ENCODE data around the gene PWP1.

PWP1 gene

DNA sequence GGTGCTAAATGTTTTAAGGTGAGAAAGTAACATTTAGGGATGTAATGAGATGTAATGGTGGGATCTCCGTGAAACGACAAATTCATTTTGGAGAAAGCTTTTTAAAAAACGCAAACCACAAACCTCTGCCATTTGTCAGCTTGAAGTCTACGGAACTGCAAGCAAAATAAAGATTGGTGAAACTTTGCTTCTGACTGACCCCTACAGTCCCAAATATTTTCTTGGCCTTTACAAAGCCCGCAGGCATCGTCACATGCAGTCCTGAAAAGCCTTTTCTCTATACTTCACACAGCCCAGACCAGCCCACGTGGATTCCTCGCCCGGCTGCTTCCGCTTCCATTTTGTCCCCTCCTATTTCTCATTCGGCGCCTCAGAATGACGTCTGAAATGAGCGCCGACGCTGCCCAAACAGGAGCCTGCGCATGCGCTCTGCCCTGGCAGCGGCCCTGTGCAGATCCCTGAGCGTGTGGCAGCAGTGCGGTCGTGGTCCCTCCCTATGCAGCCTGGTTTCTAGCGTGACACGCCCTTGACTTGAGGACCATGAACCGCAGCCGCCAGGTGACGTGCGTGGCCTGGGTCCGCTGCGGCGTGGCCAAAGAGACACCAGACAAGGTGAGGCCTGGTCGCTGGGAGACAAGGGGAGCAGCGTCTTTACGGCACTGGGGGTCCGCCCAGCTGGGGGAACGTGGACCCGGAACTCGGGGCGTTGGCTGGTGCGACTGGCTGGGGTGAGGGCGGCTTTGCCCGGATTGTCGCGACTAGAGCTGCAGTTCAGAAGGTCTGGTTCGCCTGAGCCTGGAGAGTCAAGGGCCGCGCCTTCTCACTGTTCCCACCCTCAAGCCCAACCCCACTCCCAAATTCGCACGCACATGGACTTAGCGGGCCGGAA lies at the start of gene PWP1:
TSS of gene PWP1 (plus strand) at position 440 of the 889 bp plus-strand sequence. CDS start at position 541, 101 bp downstream.
- peak; percentile 95 for DNase-seq

DNA sequence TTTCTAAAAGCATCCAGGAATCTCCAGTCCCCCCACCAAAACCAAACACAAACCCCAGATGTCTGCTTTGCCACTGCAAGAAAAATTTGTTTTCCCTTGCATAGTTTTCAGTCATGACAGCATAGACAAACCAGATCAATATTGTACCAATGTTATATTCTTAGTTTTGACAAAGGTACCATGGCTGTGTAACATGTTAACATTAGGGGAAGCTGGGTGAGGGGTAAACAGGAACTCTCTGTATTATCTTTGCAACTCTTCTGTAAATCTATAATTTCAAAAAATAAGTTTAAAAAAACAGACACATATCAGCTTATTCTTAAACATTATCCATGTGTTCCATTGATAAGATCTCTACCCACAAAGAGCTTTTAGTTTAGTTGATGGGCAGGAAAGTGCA lies 44.4 kb upstream of the PWP1 start:
- DNase-seq: no peak

DNA sequence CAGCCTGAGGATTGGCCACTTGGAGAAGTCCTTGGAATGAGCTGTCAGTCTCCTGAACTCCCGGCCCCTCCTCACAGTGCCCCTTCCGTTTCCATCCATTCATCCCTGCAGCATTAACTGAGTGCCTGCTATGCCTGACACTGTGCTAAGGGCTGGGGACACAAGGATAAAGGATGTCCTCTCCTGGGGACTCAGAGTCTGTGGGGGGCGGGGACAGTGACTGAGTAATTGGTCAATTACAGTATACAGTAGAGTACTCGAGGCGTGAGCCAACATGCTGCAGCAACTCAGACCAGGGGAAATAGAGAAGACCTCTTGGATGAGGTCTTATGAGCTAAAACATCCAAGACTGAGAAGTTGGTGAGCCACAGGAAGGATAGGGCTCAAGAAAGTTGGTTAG lies 43.4 kb upstream of the PWP1 start:
- DNase-seq: no peak

DNA sequence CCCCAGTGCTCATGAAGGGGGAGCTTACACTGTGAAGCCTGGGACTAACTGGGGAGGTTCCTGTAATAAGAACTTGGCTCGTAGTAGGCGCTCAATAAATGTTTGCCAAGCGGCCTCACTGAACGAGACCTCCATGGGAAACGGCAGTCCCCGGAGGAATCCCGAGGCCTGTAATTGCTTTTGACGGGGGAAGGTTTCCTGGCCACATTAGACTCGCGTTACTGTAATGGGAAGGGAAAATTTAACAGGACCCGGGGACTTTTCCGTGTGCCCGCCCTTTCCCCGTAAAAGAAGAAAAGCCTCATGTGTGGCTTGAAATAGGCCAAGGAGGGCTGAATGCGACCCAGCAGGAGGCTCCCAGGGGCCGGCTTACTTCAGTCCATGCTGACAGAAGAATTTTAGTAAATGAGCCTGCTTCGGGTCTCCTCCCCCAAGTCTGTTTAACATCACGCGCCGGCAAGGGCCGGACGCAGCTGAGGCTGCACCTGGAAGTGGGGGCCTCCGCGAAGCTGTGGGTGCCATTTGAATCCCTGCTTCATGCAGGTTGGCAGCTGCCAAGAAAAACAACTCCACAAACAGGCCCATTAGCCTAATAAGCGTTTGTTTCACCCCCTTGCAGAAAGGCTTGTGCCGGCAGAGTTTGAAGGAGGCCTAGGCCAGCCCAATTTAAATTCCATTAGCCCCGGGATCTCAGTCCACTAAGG lies 39.8 kb upstream of the PWP1 start:
- DNase-seq: peak; percentile 93

DNA sequence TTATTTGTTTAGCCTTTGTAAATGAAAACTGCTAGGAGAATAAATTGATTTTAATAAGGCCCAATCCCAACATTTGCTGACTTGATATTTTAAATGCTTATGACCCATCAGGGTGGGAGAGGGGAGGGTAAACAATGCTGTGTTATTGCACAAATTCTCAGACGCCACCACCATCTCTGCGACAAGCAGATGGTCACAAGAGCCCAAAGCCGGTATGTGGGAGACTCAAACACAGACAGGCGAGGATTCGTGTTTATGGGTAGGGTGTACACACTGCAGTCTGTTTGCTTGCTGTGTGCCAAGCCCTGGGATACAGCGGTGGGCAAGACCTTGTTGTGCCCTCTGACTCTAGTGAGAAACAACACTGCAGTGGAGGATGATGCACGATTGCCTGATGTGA lies 39.2 kb upstream of the PWP1 start:
- DNase-seq: no peak

DNA sequence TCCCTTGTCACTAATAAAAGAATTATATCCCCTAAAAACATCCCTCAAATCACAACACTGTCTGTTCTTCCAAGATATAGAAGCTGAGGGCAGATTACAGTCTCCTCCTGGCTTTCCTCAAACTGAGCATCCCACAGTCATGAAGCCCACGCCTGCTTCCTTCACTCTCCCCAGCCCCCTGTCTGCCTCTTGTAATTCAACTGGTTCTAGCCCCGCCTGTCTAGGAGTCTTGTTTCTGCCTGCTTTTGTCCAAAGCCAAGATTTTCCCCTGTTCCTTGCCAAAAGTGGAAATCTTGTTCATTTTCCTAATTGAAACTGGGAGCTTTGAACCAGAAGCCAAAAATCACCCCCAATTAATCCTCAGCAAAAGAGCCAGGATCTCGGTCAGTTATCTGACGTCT lies 35.9 kb upstream of the PWP1 start:
- no peak for DNase-seq

DNA sequence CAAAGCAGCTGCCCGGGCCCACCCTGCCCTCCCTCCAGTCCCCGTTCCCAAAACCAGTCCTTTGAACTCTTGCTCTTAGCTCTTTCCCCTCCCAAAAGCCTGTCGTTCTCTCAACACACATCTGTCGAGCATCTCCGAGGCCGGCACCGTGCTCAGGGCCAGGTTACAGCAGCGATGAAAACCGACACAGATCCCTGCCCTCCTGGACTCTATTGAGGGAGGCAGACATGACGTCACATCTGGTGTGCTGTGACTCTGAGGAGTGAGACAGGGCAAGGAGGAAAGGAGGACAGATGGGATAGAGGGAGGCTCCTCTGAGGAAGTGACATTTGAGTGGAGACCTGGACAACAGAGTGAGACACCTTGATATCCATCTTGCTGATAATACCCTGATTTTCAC lies 34.6 kb upstream of the PWP1 start:
- no peak for DNase-seq

DNA sequence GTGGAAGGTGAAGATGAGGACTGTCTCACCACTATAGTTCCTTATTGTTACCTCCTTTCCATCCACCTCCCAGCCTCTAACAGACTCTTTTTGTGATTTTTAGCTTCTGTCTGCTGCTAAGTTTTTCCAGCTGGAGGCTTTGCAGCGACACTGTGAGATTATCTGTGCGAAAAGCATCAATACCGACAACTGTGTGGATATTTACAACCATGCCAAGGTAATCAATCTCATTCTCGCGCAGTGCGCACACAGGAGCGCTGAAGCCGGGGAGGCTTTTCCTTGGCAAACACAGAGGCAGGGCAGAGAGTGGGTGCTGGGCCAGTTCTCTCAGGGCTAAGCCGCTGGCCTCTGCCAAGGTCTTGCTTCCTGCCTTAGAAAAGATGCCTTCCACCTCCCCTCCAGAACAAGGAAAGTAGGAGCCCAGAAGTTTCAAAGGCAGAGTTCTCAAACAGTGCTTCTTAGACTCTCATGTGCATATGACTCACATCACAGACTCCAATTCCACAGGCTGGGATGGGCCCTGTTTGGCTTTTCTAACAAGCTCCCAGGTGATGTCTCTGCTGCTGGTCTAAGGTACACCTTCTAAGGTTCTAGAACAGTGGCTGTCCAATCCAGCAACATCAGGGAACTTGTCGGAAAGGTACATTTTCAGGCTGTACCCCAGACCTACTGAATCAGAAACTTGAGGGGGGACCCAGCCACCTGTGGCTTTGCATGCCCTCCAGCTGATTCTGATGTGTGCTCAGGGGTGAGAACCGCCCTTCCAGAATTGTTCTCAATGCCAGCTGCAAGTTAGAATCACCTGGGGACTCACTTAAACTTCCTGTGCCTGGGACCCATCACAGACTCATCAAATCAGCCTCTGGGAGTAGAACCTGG lies 33.8 kb upstream of the PWP1 start:
- DNase-seq: no peak

DNA sequence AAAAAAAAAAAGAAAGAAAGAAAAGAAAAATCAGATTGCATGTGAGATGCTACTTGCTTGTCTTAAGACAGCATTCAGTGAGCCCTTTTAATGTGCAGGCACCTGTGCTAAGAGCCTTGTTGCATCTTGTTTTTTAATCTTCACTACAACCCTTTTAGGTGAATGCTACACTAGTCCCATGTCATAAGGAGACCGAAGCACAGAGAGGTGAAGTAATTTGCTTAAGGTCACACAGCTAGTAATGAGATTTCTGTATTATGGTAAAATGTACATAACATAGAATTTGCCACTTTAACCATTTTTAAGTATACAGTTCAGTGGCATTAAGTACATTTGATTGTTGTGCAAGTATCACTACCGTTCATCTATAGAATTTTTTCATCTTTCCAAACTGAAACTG lies 32.1 kb upstream of the PWP1 start:
- no peak for DNase-seq

DNA sequence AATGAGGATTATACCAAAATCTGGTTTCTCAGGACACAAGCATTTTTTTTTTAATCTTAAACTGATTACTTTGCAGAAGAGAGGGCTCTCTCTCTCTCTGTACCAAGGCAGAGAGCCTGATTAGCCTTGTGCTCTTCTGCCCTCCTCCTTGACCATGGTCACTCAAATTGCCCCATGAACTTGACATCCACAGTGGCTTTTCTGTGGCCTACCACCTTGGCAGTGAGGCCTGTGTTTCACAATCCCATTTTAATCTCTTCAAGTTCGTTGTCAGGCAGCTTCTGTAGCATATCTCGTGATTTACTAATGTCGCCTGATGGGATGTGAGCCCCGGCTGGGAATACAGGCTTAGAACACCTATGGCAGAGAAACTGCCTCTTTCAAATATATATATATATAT lies 30.7 kb upstream of the PWP1 start:
- no peak for DNase-seq

DNA sequence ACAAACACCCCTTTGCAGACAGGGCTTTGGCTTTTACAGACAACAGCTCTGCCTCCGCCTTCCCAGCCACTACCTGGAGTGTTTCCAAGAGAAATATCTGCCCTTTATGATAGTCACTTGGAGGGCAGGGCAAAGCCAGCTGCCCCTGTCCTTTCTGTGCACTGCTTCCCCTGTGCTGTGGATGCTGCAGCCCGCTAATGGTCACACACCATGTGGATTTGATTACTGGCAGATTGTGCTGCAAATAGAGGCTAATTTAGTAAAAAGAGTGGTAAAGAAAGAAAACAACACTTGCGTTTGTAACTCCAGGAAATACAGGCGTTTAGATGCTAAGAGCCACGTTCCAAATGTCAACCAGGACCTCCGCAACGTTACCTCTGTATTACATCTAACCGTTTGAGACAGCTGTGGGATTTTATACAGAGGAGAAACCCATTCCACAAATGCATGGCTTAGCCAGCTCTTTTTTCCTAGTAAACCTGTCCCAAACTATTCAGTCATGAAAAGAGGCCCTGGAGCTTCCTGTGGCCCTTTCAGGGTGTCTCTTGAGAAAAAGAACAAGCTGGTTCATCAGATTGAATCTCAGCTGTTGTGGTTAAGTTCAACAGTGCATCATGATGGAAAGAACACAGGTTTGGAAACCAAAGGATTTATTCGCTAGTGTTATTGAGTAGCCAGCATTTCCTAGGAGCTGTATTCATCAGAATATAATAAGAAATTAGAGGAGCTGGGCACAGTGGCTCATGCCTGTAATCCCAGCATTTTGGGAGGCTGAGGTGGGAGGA lies 30.1 kb upstream of the PWP1 start:
- no peak for DNase-seq

DNA sequence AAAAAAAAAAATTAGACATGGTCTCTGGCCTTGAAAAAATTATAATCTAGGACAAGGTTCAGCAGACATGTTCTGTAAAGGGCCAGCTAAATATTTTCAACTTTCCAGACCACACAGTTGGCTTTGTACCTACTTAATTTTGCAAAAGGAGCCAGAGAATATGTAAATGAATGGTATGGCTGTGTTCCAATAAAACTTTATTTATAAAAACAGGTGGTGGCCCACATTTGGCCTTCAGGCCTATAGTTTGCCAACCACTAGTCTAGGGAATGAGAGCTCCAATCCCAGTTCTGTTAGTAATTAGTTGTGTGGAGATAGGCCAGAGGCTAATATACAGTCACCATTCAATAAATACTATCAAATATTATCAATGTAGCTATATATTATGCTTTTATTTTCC lies 29.3 kb upstream of the PWP1 start:
- no peak for DNase-seq

DNA sequence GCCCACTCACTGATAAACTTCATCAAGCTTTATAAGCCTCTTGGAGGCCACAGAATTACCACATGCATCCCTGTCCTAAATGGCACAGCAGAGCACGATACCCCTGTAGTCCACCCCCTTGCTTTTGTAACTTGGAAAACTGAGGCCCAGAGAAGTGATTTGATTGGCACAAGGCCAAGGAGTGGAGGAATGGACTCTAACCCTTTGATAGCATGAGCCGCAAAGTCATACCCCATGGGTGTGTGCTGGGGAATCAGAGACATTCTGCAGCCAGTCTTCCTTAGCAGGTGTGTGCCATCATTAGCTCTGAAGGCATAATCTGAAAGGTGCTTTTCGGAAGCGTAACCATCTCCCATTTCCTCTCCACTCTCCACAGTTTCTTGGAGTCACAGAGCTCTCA lies 28.5 kb upstream of the PWP1 start:
- DNase-seq: no peak

DNA sequence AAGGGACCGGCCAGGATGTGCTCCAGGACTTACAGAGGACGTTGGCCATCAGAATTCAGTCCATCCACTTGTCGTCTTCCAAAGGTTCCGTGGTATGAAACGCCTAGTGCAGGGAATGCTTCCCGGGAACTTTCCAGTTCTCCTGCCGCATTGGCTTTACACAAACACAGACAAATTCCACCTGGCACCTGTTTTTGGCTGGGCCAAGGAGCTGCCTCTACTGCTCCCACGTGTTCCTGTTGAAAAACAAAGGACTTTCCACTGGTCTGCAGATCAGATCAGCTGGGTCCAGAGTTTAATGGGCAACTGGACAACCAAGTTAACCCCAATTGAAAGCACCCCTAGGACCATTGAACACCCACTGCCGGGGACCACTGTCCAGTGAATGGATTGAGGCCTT lies 28.0 kb upstream of the PWP1 start:
- DNase-seq: no peak

DNA sequence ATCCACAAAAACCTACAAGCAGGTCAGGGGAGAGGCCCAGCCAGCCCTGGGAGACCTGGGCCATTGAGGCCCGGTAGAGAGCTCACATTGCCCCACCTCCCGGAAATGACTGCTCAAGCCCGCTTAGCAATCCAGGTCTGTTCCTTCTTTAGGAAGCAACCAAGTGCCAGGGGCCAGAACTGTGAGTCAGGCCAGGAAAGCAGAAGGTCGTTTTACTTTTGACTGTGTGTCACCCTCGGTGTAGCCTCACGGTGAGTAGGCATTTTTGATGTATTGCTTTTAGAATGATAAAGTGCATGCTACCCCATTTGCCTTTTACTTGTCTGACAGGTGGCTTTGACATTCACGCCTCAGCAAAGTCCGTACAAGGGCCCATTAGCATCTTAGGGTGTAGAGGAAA lies 25.4 kb upstream of the PWP1 start:
- no peak for DNase-seq

DNA sequence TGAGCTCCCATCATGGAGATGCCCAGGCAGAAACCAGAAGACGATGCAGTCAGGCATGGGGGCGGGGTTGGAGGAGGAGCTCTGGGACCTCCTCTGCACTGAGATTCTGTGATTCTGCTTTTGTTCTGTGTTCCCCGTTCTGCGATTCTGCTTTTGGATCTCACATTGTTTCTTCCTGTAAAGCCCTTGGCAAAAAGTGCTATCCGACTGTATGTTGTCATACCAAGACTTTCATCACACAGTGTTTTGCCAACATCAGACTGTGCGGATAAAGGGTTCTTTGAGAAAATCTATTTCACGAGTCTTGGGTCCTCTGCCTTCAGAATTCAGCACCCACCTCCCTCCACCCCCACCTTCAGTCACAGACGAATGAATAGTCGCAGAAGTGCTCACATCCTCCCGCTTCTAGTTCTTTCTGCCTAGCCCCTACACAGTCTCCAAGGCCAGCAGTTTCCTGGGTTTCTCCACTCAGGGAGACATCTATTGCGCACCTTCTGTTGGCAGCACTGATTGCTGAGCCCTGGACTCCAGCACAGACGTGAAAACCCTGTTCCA lies 24.7 kb upstream of the PWP1 start:
- DNase-seq: no peak

DNA sequence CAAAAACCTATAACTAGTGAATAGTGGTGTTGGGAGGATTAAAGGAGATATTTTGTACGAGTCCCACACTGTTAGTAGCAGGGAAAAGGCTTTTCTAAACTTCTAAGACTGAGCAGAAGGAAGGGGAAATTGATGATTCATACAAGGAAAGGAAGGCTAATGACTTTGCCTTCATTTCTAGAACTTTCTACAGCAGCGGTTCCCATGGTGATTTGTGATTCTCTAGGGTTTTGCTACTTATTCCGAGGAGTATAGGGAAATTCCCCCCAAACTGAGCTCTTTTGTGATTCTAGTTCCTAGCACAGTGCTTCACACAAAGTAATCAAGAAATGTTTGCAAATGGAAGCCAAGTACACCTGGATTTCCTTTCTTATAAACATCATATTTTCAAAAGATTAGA lies 23.8 kb upstream of the PWP1 start:
- DNase-seq: no peak

DNA sequence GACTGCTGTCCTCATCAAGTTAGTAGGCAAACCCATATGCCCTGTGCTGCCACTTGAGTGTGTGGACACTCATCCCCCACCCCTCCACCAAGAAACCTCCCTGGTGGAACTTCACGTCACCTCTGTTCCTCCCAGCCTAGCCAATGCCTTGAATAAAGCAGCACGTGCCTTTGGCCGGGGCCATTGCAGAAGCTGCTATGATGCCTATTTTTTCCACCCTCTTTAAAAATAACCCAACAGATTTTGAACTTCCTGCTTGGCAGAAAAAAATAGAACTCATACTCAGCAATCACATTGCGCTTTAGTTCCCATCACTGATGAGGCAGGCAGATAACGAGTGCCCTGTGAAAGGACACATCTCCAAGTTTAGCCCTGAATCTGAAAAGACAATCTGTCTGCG lies 23.1 kb upstream of the PWP1 start:
- DNase-seq: no peak

DNA sequence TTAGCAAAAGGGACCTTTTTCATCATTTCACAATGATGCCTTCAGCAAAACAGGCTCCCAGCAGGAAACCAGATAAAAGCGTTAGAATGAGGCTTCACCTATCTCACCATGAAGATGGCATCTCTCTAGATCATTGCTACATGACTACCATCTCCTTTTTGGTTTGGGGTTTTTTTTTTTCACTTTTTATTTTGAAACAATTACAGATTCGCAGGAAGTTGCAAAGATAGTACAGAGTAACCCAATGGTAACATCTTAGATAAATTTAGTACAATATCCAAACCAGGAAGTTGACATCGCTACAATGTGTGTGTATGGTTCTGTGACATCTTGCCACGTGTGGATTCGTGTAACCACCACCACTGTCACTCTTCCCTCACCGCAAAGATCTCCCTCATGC lies 22.3 kb upstream of the PWP1 start:
- DNase-seq: no peak

DNA sequence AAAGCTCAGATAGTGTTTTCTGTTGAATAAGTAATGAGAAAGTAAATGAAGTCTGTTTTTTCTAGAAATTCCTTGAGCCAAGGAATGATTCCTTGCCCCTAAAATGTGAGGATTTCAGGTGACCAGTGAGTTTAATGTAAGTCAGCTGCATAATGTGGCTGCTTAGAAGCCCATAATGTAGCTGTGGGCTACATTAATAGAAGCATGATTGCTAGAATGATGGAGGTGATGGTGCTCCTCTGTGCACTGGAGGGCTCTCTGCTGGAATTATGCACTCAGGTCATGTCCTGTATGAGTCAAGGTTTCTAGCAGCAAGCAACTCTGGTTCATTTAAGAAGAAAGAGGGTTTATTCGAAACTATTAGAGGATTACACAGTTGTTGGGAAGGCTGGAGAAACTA lies 19.6 kb upstream of the PWP1 start:
- DNase-seq: no peak

DNA sequence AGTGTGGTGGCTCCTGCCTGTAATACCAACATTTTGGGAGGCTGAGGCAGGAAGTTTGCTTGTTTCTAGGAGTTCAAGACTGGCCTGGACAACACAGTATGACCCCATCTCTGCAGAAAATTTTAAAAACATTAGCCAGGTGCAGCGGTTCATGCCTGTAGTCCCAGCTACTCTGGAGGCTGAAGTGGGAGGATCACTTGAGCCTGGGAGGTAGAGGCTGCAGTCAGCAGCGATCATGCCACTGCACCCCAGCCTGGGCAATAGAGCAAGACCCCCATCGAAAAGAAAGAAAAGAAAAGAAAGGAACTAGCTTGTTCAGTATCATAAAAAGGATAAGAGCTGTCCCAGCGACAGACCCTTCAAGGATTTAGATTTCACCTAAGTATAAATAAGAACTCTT lies 18.1 kb upstream of the PWP1 start:
- no peak for DNase-seq

DNA sequence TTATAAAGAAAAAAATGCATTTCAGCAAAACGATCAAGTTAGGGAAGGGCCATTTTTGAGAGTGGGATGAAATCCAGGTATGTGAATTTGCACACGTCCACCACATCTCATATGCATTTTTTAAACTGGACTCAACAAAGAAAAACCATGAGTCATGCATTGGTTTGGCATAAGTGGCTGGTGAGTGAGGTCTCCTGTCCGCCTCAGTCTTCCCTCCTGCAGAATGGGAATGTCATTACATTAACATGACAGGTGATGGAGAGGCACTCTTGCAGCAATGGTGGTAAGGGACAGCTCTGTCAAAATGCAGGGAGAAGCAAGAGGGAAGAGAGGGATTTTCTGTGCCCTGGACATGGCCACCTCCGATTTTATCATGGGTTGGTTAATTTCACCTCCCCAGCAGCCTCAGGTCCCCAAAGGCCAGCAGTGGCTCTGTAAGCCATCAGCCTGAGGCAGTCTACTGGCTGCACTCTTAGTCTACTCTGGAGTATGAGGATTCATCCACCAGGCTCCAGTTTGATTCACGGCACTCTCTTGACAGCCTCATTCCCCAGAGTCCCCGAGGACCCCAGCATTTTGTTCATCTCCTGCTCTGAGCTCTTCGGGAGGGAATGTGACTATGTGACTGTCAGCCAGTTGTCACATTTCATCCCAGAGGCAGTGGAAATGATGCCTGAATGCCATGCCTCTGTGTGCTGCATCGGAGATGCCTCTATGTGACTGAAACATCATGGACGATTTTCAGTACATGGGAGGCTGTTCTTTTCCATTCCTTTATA lies 17.1 kb upstream of the PWP1 start:
- no peak for DNase-seq

Data from NCI-H1105 treated with DMSO at 0.1 percent for 48 hours (cell line).